ENCODE data around the gene INSRR. TPM values are rescaled to one million over a fixed set of nuclear protein-coding genes. Genes with fewer than 3 reads are reported as not detected.

Gene INSRR
- total RNA-seq, 1 experiment from 2014 or later: not detected

DNA sequence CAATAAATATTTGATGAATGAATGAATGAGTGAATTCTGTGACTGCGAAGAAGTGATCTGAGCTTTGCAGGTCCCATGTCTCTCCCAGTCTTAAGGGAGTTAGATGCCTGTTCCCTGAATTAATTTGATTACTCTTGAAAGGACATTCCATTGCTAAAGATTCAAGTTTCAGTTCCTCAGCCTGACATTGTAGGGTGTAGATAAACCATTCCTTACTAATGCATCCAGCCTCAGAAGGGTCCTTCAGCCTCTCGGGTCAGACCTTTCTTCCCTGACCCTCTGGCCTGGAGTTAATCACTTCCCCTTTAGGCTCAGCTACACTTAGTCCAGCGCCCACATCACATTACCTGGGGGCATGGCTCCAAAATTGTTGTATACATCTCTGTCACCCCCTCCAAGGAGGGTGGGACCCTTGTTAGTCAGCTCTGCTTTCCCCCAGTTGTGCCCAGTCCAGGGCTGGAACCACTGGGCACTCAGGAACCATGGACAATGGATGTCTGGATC is 2.6 kb downstream of the INSRR start:
- Mint-ChIP-seq H3K4me3 (ENCODE audit: unreplicated experiment) (no peak overlapping the region), H3K9me3 (ENCODE audit: unreplicated experiment) (no peaks in the 10 kb centered on the region), H3K36me3 (ENCODE audit: insufficient read depth, unreplicated experiment) (no peaks in the 10 kb centered on the region), H3K27ac (ENCODE audit: low read depth, unreplicated experiment) (no peak overlapping the region), H3K4me1 (ENCODE audit: insufficient read depth, unreplicated experiment) (peaks cover 24% of the 10 kb centered on the region), H3K27me3 (ENCODE audit: insufficient read depth, unreplicated experiment) (peaks cover 35% of the 10 kb centered on the region)
- no TSS peak for BruUV-seq (replicated peaks)
- intact Hi-C loops (cut with micrococcal nuclease): no loop called here
- TF ChIP-seq, protein P1, sequence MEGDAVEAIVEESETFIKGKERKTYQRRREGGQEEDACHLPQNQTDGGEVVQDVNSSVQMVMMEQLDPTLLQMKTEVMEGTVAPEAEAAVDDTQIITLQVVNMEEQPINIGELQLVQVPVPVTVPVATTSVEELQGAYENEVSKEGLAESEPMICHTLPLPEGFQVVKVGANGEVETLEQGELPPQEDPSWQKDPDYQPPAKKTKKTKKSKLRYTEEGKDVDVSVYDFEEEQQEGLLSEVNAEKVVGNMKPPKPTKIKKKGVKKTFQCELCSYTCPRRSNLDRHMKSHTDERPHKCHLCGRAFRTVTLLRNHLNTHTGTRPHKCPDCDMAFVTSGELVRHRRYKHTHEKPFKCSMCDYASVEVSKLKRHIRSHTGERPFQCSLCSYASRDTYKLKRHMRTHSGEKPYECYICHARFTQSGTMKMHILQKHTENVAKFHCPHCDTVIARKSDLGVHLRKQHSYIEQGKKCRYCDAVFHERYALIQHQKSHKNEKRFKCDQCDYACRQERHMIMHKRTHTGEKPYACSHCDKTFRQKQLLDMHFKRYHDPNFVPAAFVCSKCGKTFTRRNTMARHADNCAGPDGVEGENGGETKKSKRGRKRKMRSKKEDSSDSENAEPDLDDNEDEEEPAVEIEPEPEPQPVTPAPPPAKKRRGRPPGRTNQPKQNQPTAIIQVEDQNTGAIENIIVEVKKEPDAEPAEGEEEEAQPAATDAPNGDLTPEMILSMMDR (IDR thresholded peaks at IDR 0.05; ENCODE audit: unreplicated experiment): no peak
- ChIA-PET CTCF (interaction anchor here (0.6 to 18.7 kb wide), 16 partner anchors 13 to 398 kb away, joined by 3 to 353 read pairs (median 4); partner anchors contain the start of gene PEAR1), POLR2A (interaction anchor here (1.0 to 2.4 kb wide), 2 partner anchors 9 to 138 kb away, joined by 4 to 7 read pairs; no protein-coding TSS in a partner anchor)
- no peak for DNase-seq (ENCODE audit: unreplicated experiment)

DNA sequence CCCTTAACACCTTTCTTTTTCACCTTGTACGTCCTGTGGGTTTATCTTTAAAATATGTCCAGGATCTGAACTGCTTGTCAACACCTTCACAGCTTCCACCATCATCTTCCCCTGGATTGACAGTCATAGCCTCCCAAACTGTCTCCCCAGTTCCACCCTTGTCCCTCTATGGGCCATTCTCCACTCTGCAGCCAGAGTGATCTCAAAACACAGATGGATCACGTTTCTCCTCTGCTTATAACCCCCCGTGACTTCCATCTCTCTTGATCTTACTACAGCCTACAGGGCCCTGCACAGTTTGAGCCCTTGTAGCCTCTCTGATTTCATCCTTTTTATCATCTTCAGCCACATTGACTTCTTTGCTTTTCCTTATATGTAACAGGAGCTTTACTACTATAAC is 4.3 kb downstream of the INSRR start:
- intact Hi-C loops (cut with micrococcal nuclease): no loop called here
- TF ChIP-seq, protein P1 (IDR thresholded peaks at IDR 0.05; ENCODE audit: unreplicated experiment): no peak
- DNase-seq (ENCODE audit: unreplicated experiment): no peak
- H3K4me3 Mint-ChIP-seq (ENCODE audit: unreplicated experiment): no peak overlapping the region
- no peak overlapping the region for H3K27ac Mint-ChIP-seq (ENCODE audit: low read depth, unreplicated experiment)
- H3K4me1 Mint-ChIP-seq (ENCODE audit: insufficient read depth, unreplicated experiment): peaks cover 19% of the 10 kb centered on the region
- peaks cover 22% of the 10 kb centered on the region for H3K27me3 Mint-ChIP-seq (ENCODE audit: insufficient read depth, unreplicated experiment)
- ChIA-PET POLR2A (interaction anchor here (0.8 kb wide), 1 partner anchor 215 kb away, joined by 3 read pairs; no protein-coding TSS in a partner anchor), CTCF (interaction anchor here (0.6 to 18.7 kb wide), 9 partner anchors 14 to 83 kb away, joined by 3 to 353 read pairs (median 5); no protein-coding TSS in a partner anchor)
- no peaks in the 10 kb centered on the region for H3K9me3 Mint-ChIP-seq (ENCODE audit: unreplicated experiment)
- no peaks in the 10 kb centered on the region for H3K36me3 Mint-ChIP-seq (ENCODE audit: insufficient read depth, unreplicated experiment)
- no TSS peak for BruUV-seq (replicated peaks)

DNA sequence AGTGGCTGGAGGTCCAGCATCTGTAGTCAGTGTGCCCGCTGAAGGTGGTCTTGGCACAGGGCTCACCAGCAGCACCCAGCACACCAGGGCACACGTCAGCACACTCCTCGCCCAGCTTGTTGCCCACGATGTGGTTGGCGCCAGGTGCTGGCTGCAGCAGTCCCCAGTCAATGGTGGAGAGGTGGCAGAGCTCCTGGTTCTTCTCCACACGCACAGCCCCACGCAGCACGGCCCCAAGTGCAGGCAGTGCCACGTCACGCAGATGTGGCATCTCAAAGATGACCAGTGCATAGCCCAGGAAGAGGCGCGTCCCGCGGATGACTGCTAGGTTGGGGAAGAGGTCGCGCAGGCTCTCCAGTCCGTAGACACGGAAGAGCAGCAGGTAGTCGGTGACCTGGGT is 5.2 kb downstream of the INSRR start:
- Mint-ChIP-seq H3K27ac (ENCODE audit: low read depth, unreplicated experiment) (no peak overlapping the region), H3K36me3 (ENCODE audit: insufficient read depth, unreplicated experiment) (no peaks in the 10 kb centered on the region), H3K4me3 (ENCODE audit: unreplicated experiment) (no peak overlapping the region), H3K9me3 (ENCODE audit: unreplicated experiment) (no peaks in the 10 kb centered on the region), H3K27me3 (ENCODE audit: insufficient read depth, unreplicated experiment) (peaks cover 17% of the 10 kb centered on the region), H3K4me1 (ENCODE audit: insufficient read depth, unreplicated experiment) (peaks cover 17% of the 10 kb centered on the region)
- no TSS peak for BruUV-seq (replicated peaks)
- DNase-seq (ENCODE audit: unreplicated experiment): no peak
- intact Hi-C loops (cut with micrococcal nuclease): no loop called here
- POLR2A ChIA-PET: no interaction called here
- TF ChIP-seq, protein P1 (IDR thresholded peaks at IDR 0.05; ENCODE audit: unreplicated experiment): no peak
- CTCF ChIA-PET: interaction anchor here (0.6 to 18.7 kb wide), 8 partner anchors 15 to 211 kb away, joined by 3 to 353 read pairs (median 5); no protein-coding TSS in a partner anchor

DNA sequence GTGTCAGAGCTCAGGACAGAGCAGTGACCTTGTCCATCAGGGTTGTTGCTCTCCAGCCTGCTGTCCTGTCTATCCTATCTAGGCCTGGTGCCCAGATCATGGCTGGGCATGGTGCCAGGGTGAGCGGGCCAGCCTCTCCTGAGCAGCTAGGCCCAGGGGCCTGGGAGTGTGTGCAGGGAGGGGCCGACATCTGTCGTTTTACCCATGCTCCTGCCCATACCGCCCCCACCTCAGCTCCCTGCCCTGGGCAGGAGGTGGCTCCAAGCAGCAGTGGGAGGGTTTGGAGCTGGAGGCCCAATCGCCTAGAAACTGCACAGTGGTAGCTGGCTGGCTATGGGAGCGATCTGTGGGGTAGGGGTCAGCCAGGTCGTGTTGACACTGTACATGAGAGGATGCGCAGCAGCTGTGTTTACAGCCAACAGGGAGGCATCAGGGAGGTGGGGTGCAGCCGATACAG is 6.5 kb downstream of the INSRR start:
- DNase-seq (ENCODE audit: unreplicated experiment): peak; percentile 85
- H3K36me3 Mint-ChIP-seq (ENCODE audit: insufficient read depth, unreplicated experiment): no peaks in the 10 kb centered on the region
- no peaks in the 10 kb centered on the region for H3K9me3 Mint-ChIP-seq (ENCODE audit: unreplicated experiment)
- no peak overlapping the region for H3K4me3 Mint-ChIP-seq (ENCODE audit: unreplicated experiment)
- peaks cover 17% of the 10 kb centered on the region for H3K27me3 Mint-ChIP-seq (ENCODE audit: insufficient read depth, unreplicated experiment)
- POLR2A ChIA-PET: no interaction called here
- no TSS peak for BruUV-seq (replicated peaks)
- TF ChIP-seq, protein P1 (IDR thresholded peaks at IDR 0.05; ENCODE audit: unreplicated experiment): no peak
- peaks cover 13% of the 10 kb centered on the region for H3K4me1 Mint-ChIP-seq (ENCODE audit: insufficient read depth, unreplicated experiment)
- CTCF ChIA-PET: interaction anchor here (0.5 to 18.7 kb wide), 9 partner anchors 9 to 131 kb away, joined by 3 to 353 read pairs (median 4); no protein-coding TSS in a partner anchor
- intact Hi-C loops (cut with micrococcal nuclease): no loop called here
- no peak overlapping the region for H3K27ac Mint-ChIP-seq (ENCODE audit: low read depth, unreplicated experiment)
